ENCODE data around the gene STK11.

DNA sequence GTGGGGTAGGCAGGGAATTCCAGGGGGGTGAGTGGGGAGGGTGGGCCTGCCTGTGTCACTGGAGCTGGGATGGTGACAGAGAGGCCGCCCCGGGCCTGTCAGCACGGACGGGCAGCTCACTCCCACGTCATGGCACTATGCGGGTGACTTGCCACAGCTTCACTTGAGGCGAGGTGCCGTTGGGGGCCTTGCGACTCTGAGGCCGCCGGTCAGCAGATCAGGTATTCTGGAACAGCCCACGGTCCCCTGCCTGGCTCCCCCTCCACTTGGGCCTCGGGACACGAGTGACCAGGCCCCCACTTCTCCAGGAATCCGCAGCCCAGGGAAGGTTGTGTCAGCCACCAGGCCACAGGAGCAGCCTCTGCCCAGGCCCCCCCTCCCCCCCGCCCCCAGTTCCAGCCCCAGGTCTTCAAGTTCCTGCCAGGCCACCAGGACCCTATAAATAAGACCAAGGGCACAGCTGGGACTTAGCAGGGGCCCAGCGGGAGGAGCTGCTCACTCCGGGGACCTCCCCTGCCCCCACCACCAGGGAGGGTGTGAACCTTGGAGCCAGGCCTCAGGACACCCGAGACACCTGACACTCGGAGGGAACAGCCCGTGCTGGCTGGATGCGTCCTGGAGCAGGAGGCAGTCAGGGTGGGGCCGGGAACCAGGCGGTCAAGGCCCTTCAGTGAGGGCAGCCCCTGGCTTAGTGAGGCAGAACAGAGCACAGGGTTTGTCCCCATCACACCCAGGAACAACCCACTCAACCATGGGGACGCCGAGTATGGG lies 40.1 kb downstream of the STK11 start:
- TF ChIP-seq, protein P1, sequence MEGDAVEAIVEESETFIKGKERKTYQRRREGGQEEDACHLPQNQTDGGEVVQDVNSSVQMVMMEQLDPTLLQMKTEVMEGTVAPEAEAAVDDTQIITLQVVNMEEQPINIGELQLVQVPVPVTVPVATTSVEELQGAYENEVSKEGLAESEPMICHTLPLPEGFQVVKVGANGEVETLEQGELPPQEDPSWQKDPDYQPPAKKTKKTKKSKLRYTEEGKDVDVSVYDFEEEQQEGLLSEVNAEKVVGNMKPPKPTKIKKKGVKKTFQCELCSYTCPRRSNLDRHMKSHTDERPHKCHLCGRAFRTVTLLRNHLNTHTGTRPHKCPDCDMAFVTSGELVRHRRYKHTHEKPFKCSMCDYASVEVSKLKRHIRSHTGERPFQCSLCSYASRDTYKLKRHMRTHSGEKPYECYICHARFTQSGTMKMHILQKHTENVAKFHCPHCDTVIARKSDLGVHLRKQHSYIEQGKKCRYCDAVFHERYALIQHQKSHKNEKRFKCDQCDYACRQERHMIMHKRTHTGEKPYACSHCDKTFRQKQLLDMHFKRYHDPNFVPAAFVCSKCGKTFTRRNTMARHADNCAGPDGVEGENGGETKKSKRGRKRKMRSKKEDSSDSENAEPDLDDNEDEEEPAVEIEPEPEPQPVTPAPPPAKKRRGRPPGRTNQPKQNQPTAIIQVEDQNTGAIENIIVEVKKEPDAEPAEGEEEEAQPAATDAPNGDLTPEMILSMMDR (IDR thresholded peaks at IDR 0.05) = peak in 1 of 6 experiments; percentile 12
- TF ChIP-seq POLR2A (IDR thresholded peaks at IDR 0.05) = peak; percentile 72 to 86
